Kidney tubule cell (primary cell): ENCODE results near the gene PRORP.
A peak's percentile ranks its signal among the peaks of the same experiment; 100 is the strongest.
"Not testable (repeated sequence)": the region's sequence is repeated elsewhere in the genome, so short reads cannot be mapped to it uniquely, and the experiment has no call there.

Experiments
- DNase-seq: peaks from one replicate; pipeline ENCODE4 v3.0.0-alpha.2; 2018; ENCODE audit warnings: low spot score

Gene PRORP

GRCh38 chr14:35121887-35122695 lies at the start of gene PRORP, which contains the start of gene PPP2R3C:
Gene PRORP, plus strand, starts transcription at chr14:35122552. Its CDS starts 694 bp downstream, at chr14:35123246.
Gene PPP2R3C, minus strand, starts transcription at chr14:35121990. Its CDS starts 31 bp downstream, at chr14:35121959.
- peak; percentile 99 for DNase-seq

- DNase-seq, result no peak
Observed at GRCh38 chr14:35073486-35073885, 48.9 kb upstream of the PRORP start.

DNA sequence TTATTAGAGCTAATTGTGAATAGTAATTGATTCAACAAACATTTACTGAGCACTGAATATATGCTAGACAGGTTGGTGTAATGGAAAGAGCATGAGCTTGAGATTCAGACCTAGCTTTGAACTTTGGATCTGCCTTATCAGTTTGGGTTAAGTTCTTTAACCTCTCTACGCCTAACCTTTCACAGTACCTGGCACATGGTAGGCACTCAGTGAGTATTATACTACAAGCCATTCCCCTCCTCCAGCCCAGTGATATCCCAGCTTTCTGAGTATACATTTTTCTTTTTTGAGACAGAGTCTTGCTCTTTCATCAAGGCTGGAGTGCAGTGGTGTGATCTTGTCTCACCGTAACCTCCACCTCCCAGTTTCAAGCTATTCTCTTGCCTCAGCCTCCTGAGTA lies 44.3 kb upstream of the PRORP start:
- DNase-seq, result no peak

DNA sequence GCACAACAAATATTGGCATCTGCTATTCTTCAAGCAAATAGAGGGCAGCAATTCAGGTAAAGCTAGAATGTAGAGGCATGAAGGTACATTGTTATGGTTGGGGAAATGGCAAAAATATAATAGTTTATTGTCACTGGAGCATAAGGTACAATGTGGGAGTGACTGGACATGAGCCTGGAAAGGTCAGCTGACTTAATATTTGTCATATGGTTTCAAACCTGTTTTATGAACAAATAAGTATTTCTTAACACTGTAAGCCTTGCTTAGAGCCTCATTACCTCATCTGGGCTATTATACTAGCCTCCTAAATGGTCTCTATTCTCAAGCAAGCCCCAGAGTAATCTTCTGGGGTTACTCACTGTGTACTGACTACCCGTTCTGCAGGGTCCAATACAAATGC lies 42.6 kb upstream of the PRORP start:
- no peak for DNase-seq

GRCh38 chr14:35083530-35084150 lies 38.7 kb upstream of the PRORP start:
- no peak for DNase-seq

DNA sequence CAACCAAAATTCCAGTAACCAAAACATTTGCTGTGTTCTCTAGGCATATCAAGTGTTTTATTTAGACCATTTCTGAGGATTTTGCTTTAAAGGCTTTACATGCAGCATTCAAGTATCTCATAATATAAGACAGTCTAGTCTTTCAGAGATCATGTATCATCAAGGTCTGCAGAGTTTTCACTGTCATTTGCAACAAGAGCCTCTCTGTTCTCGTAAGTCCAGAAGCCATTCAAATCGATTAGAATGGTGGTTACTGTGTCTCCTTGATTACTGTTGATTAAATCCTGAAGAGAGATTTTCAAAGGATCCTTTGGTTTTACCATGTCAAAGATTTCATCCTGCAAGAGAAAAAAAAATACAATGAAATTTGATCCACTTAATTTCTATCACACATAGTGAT lies 36.9 kb upstream of the PRORP start:
- no peak for DNase-seq

GRCh38 chr14:35088514-35088913 lies 33.8 kb upstream of the PRORP start:
- no peak for DNase-seq

- DNase-seq, result not testable (repeated sequence)
Observed at GRCh38 chr14:35094645-35095044, 27.7 kb upstream of the PRORP start.

DNA sequence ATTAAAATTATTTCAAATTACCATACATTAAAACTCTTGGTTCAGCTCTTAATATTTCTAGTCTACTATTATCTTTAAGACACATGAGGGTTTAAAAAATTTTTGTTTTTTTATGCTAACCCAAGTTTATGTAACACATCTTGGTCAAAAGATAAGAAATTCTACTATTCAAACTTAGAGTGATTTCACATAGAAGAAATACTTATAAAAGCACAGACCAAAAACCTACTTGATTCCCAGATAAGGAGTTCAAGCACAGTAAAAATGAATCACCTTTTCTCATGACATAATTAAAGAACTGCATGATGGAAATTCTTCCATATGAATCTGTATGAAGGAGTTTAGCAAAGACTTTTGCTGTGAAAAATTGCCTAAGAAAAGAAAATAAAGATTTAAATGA lies 14.5 kb upstream of the PRORP start:
- DNase-seq, result no peak

- DNase-seq, result no peak
Observed at GRCh38 chr14:35112641-35113040, 9.7 kb upstream of the PRORP start.

GRCh38 chr14:35113308-35113950 lies 8.9 kb upstream of the PRORP start:
- no peak for DNase-seq

DNA sequence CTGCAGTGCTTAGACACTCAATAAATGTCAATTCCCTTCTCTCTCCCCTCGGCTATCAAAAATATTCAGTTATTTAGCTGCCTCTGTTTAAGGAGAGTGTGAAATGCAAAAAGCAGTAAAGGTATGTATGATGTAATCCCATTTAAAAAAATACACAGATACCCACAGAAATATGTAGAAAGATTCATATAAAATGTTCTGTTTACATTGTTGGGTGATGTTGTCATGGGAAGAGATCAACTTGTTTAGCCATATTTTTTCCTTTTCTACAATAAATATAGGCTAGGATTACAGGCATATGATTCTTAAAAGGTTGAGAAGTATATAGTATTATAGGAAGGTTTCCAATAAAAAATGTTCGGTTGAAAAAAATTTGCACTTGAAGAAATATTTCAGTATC lies 8.3 kb upstream of the PRORP start:
- no peak for DNase-seq

- no peak for DNase-seq
Observed at GRCh38 chr14:35116242-35116641, 6.1 kb upstream of the PRORP start.

DNA sequence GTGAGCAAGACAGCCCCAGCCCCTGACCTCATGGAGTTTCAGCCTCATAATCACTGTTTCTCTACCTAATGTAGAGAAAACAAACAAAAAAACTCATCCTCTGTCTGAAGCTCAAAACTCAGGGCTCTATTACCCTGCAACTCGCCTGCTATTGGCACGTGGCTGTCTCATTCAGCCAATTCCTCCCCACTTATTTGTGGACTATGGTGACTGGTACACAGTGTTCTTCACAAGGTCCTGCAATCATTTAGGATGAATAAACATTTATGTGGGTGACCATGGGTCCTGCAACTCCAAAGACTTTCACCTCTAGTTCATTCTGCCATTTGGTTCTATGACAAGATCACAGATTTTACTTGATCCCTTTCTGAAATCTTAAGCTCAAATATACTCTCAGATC lies 5.2 kb upstream of the PRORP start:
- no peak for DNase-seq

DNA sequence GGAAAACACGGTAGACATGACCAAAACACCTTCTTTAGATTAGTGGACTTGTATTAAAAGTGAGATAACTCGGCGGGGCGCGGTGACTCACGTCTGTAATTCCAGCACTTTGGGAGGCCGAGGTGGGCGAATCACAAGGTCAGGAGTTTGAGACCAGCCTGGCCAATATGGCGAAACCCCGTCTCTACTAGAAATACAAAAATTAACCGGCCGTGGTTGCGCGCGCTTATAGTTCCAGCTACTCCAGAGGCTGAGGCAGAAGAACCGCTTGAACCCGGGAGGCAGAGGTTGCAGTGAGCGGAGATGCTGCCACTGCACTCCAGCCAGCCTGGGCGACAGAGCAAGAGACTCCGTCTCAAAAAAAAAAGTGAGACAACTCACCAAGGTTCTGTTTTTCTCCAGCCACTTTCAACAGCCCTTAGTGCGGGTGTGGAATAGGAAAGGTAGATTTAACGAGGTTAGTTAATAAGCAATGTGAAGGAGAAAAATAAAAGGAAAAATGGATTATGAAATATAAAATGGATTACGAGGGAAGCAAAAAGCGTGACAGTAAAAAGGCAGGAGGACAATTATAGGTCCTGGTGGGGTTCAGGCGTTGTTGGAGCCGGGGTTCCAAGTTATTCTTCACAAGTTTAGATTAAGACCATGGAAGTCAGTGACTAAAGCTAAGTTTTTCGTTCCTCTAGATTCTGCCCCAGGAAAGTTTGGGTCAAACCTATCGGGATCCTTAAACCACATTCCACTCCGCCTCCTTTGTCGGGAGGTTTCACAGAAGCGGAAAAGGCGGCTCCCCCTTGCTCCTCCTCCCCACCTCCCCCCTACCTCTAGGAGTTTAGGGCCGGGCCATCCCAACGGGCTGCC lies 1.1 kb upstream of the PRORP start:
- DNase-seq, result no peak

- peak; percentile 22 for DNase-seq
Observed at GRCh38 chr14:35122696-35123387, 490 bp downstream of the PRORP start.

GRCh38 chr14:35123388-35123703 lies 994 bp downstream of the PRORP start:
- peak; percentile 9 for DNase-seq

GRCh38 chr14:35124127-35124526 lies 1.8 kb downstream of the PRORP start:
- DNase-seq, result peak; percentile 14

DNA sequence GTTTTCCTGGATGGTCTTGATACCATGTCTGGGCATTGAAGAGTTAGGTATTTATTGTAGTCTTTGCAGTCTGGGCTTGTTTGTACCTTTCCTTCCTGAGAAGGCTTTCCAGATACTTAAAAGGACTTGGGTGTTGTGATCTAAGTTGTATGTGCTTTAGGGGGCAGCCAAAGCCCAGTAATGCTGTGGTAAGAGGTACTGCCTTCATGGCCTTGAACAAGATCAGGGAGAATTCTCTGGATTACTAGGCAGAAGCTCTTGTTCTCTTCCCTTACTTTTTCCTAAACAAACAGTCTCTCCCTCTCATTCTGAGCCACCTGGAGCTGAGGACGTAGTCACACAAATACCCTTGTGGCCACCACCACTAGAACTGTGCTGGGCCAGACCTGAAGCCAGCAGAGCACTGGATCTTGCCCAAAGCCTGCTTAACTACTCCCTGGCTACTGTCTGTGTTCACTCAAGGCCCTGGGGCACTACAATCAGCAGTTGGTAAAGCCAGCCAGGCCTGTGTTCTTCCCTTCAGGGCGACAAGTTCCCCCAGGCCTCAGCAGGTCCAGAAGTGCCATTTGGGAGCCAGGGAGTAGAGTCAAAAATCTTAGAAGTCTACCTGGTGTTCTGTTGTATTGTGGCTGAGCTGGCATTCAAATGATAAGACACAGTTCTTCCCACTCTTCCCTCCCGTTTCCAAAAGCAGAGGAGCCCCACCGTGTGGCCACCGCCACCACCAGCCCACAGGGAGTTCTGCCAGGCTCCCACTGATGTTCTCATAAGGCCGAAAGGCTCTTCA lies 11.4 kb downstream of the PRORP start:
- no peak for DNase-seq

- no peak for DNase-seq
Observed at GRCh38 chr14:35134329-35135123, 12.2 kb downstream of the PRORP start.
